ENCODE data around the gene KLC1. TPM values are rescaled to one million over a fixed set of nuclear protein-coding genes. Genes with fewer than 3 reads are reported as not detected.
A peak's percentile ranks its signal among the peaks of the same experiment; 100 is the strongest.

KLC1 gene
- total and polyA plus RNA-seq, 8 donors, result 56.5 to 522 (median 123) TPM

DNA sequence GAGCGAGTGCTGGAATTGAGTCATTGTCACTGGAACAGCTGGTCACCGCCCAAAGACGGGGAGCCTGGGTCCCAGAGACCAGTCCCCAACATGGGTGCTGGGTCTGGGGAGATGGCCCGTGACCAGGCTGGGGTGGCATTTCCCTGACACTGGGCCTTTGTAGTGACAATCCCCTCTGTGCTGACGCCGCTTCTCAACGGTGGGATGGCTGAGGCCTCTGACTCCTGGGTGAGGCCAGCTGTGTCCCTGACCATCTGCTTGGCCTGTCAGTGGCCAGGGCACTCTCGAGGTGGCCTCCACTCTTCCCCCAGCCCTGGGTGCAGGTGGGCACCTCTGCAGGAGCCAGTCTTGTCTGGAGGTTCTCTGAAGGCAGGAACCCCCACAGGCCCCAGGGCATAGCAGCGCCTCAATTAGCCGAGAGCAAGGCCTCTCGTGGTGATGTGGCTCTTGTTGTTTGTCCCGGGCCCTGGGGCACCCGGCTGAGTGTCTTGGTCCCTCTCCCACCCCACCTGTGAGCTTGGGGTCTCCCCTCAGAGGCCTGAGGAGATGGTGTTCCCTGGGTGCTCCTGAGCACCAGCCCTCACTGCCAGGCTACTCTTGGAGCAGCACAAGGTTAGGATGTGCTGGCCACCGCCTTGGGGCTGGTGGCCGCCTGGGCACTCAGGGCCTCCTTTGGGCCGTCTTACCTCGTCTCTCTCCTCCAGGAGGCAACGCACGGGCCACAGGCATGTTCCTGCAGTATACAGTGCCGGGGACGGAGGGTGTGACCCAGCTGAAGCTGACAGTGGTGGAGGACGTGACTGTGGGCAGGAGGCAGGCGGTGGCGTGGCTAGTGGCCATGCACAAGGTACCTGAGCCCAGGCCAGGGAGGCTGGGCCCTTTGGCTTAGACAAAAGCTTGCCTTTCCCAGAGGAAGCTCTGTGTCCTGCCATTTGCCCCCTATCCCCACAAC lies 103.2 kb downstream of the KLC1 start:
- TF ChIP-seq POLR2AphosphoS5 (IDR thresholded peaks at IDR 0.05), result no peak
- TF ChIP-seq CTCF (IDR thresholded peaks at IDR 0.05), result no peak
- no peak for TF ChIP-seq POLR2A (IDR thresholded peaks at IDR 0.05)
- no peak for TF ChIP-seq EP300 (IDR thresholded peaks at IDR 0.05)
- intact Hi-C loops (cut with DNase I; ENCODE audit: low total_unique reads), result no loop called here
- Histone ChIP-seq H3K4me1 (peaks cover 52 to 90% (median 71%) of the 10 kb centered on the region in 4 donors), H3K4me3 (no peak overlapping the region), H3K27me3 (no peaks in the 10 kb centered on the region), H3K27ac (peak overlapping the region in 2 of 5 donors; percentile 47 to 69), H3K9me3 (no peaks in the 10 kb centered on the region), H3K36me3 (peaks cover 47 to 99% (median 92%) of the 10 kb centered on the region in 4 donors)
- DNase-seq, result no peak
- 85 to 92% (median 88%) methylated on average over 19 to 24 of the region's 24 CpGs for WGBS, 5 donors

DNA sequence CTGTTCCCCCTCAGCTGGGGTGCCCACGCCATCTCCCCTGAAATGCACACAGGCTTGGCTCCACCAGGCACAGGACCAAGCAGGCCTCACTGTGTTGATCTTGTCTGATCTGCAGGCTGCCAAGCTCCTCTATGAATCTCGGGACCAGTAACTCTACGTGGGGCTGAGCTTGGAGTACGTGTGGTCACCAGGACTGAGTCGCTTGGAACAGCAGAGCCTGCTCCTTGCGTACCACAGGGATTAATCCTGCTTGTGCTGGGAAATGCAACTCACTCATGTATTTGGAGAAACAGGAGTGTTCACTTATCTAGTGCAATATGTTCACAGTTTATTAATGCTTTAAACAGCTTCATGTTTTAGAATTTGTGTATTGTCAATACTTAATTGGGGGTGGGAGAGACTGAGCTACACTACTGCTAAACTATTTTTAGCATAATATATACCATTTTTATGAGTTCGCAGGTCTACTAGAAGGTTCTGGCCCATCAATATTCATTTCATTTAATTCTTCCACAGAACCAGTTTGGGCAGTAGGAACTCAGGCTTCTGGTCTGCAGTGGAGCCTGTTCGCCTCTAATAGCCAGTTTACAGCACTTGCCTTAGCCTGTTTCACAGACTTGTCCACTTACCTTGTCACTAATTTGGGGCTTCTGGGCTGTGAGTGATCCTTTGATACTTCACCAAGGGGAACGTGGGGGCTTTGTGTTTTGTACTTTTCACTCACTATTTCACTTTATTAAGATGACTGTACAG lies 104.0 kb downstream of the KLC1 start:
- Histone ChIP-seq H3K9me3 (no peaks in the 10 kb centered on the region), H3K27me3 (no peaks in the 10 kb centered on the region), H3K36me3 (peaks cover 50 to 99% (median 94%) of the 10 kb centered on the region in 4 donors), H3K4me1 (peaks cover 43 to 90% (median 71%) of the 10 kb centered on the region in 4 donors), H3K27ac (peak overlapping the region in 2 of 5 donors; percentile 81 to 87), H3K4me3 (no peak overlapping the region)
- intact Hi-C loops (cut with DNase I; ENCODE audit: low total_unique reads), result no loop called here
- WGBS, 5 donors, result 72 to 86% (median 80%) methylated on average over 9 of the region's 9 CpGs
- DNase-seq, result no peak
- TF ChIP-seq POLR2AphosphoS5 (IDR thresholded peaks at IDR 0.05) (peak in 1 of 3 donors; percentile 57), EP300 (IDR thresholded peaks at IDR 0.05) (no peak)

- TF ChIP-seq POLR2A (IDR thresholded peaks at IDR 0.05), result no peak
- TF ChIP-seq EP300 (IDR thresholded peaks at IDR 0.05), result no peak
- TF ChIP-seq POLR2AphosphoS5 (IDR thresholded peaks at IDR 0.05), result no peak
- no peak for TF ChIP-seq CTCF (IDR thresholded peaks at IDR 0.05)
- Histone ChIP-seq H3K36me3 (peaks cover 51 to 99% (median 94%) of the 10 kb centered on the region in 4 donors), H3K27ac (peak overlapping the region in 2 of 5 donors; percentile 81 to 87), H3K27me3 (no peaks in the 10 kb centered on the region), H3K9me3 (no peaks in the 10 kb centered on the region), H3K4me3 (no peak overlapping the region), H3K4me1 (peaks cover 38 to 89% (median 66%) of the 10 kb centered on the region in 4 donors)
- WGBS, 5 donors, result 83 to 91% (median 87%) methylated on average over 14 of the region's 14 CpGs
- intact Hi-C loops (cut with DNase I; ENCODE audit: low total_unique reads), result no loop called here
- DNase-seq, result no peak
Measured at GRCh38 chr14:103733651-103734050, 104.6 kb downstream of the KLC1 start.

GRCh38 chr14:103734081-103734888 lies 105.3 kb downstream of the KLC1 start:
- DNase-seq, result no peak
- H3K4me3 ChIP-seq, result no peak overlapping the region
- TF ChIP-seq CTCF (IDR thresholded peaks at IDR 0.05) (no peak), POLR2A (IDR thresholded peaks at IDR 0.05) (no peak), POLR2AphosphoS5 (IDR thresholded peaks at IDR 0.05) (no peak), EP300 (IDR thresholded peaks at IDR 0.05) (no peak)
- H3K4me1 ChIP-seq, result peaks cover 32 to 89% (median 61%) of the 10 kb centered on the region in 4 donors
- 90 to 92% (median 91%) methylated on average over 22 to 23 of the region's 23 CpGs for WGBS, 5 donors
- intact Hi-C loops (cut with DNase I; ENCODE audit: low total_unique reads), result no loop called here
- H3K27me3 ChIP-seq, result no peaks in the 10 kb centered on the region
- no peaks in the 10 kb centered on the region for H3K9me3 ChIP-seq
- H3K27ac ChIP-seq, result peak overlapping the region in 2 of 5 donors; percentile 81 to 87
- H3K36me3 ChIP-seq, result peaks cover 55 to 99% (median 94%) of the 10 kb centered on the region in 4 donors
